HG02885 (cell line): ENCODE measurements around the gene ANKAR.
"Not testable (repeated sequence)": the region's sequence is repeated elsewhere in the genome, so short reads cannot be mapped to it uniquely, and the experiment has no call there.

ENCODE experiments used
- ATAC-seq: cut with Tn5 transposase; IDR thresholded peaks from one replicate; pipeline ENCODE4 v1.9.1; 2021; ENCODE audit warnings: mild to moderate bottlenecking; ENCODE audit not compliant: unreplicated experiment, poor library complexity

ANKAR gene

GRCh38 chr2:189698020-189698887 is 23.8 kb downstream of the ANKAR start:
- peak; percentile 57 for ATAC-seq

GRCh38 chr2:189700681-189701080 is 26.2 kb downstream of the ANKAR start:
- no peak for ATAC-seq

- ATAC-seq, result no peak
Observed at GRCh38 chr2:189702071-189702470, 27.6 kb downstream of the ANKAR start.

GRCh38 chr2:189709501-189710221 is 35.2 kb downstream of the ANKAR start:
- ATAC-seq, result no peak

GRCh38 chr2:189717593-189717992 is 43.1 kb downstream of the ANKAR start:
- ATAC-seq, result not testable (repeated sequence)

- ATAC-seq, result no peak
Observed at GRCh38 chr2:189719571-189719970, 45.1 kb downstream of the ANKAR start.

- no peak for ATAC-seq
Observed at GRCh38 chr2:189723192-189723591, 48.7 kb downstream of the ANKAR start.
